ENCODE measurements around the gene NUP160. TPM values are rescaled to one million over a fixed set of nuclear protein-coding genes. Genes with fewer than 3 reads are reported as not detected.
"Not testable (repeated sequence)": the region's sequence is repeated elsewhere in the genome, so short reads cannot be mapped to it uniquely, and the experiment has no call there.

NUP160 gene
- total RNA-seq, 4 donors from 2014 or later, result 36.5 to 53.6 (median 39.7) TPM

- TF ChIP-seq POLR2A (IDR thresholded peaks at IDR 0.05) (no peak), CTCF (IDR thresholded peaks at IDR 0.05) (no peak)
- intact Hi-C loops (cut with DNase I), result no loop called here
- Histone ChIP-seq H3K9me3 (no peaks in the 10 kb centered on the region), H3K27me3 (no peaks in the 10 kb centered on the region), H3K4me3 (replicated peaks in 1 of 3) (no peak overlapping the region), H3K36me3 (no peaks in the 10 kb centered on the region), H3K27ac (no peak overlapping the region), H3K4me1 (no peaks in the 10 kb centered on the region)
- no peak for DNase-seq
- WGBS, 2 donors, result 88 to 89% methylated on average over 10 of the region's 10 CpGs
Observed at GRCh38 chr11:47879259-47880158, 31.4 kb upstream of the NUP160 start.

GRCh38 chr11:47875858-47876257 lies 27.7 kb upstream of the NUP160 start:
- 90 to 91% methylated on average over 10 of the region's 10 CpGs for WGBS, 2 donors
- H3K4me1 ChIP-seq; H3K27ac ChIP-seq; H3K27me3 ChIP-seq; H3K4me3 ChIP-seq (replicated peaks in 1 of 3); H3K36me3 ChIP-seq; DNase-seq; H3K9me3 ChIP-seq; intact Hi-C loops (cut with DNase I): not testable (repeated sequence)

GRCh38 chr11:47870404-47870803 lies 22.3 kb upstream of the NUP160 start:
- Histone ChIP-seq H3K4me1 (no peaks in the 10 kb centered on the region), H3K27ac (no peak overlapping the region), H3K27me3 (no peaks in the 10 kb centered on the region), H3K9me3 (no peaks in the 10 kb centered on the region), H3K4me3 (replicated peaks in 1 of 3) (no peak overlapping the region), H3K36me3 (no peaks in the 10 kb centered on the region)
- WGBS, 2 donors, result 68 to 89% methylated on average over 2 of the region's 2 CpGs
- DNase-seq, result no peak
- no peak for TF ChIP-seq POLR2A (IDR thresholded peaks at IDR 0.05)
- no peak for TF ChIP-seq CTCF (IDR thresholded peaks at IDR 0.05)
- intact Hi-C loops (cut with DNase I), result no loop called here

- Histone ChIP-seq H3K9me3 (no peaks in the 10 kb centered on the region), H3K27me3 (no peaks in the 10 kb centered on the region), H3K4me1 (no peaks in the 10 kb centered on the region), H3K36me3 (no peaks in the 10 kb centered on the region), H3K27ac (no peak overlapping the region), H3K4me3 (replicated peaks in 1 of 3) (no peak overlapping the region)
- 80 to 81% methylated on average over 2 of the region's 2 CpGs for WGBS, 2 donors
- no peak for DNase-seq
- no peak for TF ChIP-seq CTCF (IDR thresholded peaks at IDR 0.05)
- intact Hi-C loops (cut with DNase I), result no loop called here
Observed at GRCh38 chr11:47869544-47870393, 21.6 kb upstream of the NUP160 start.

GRCh38 chr11:47867823-47868222 lies 19.7 kb upstream of the NUP160 start:
- Histone ChIP-seq H3K27ac (no peak overlapping the region), H3K9me3 (no peaks in the 10 kb centered on the region), H3K4me3 (replicated peaks in 1 of 3) (no peak overlapping the region), H3K36me3 (no peaks in the 10 kb centered on the region), H3K4me1 (no peaks in the 10 kb centered on the region), H3K27me3 (no peaks in the 10 kb centered on the region)
- WGBS, 2 donors, result 91 to 96% methylated on average over 3 of the region's 3 CpGs
- TF ChIP-seq CTCF (IDR thresholded peaks at IDR 0.05) (no peak), POLR2A (IDR thresholded peaks at IDR 0.05) (no peak)
- intact Hi-C loops (cut with DNase I), result no loop called here
- DNase-seq, result no peak

- intact Hi-C loops (cut with DNase I); DNase-seq; H3K4me1 ChIP-seq; H3K27me3 ChIP-seq; H3K9me3 ChIP-seq; H3K27ac ChIP-seq; H3K4me3 ChIP-seq (replicated peaks in 1 of 3); H3K36me3 ChIP-seq: not testable (repeated sequence)
- 60 to 72% methylated on average over 6 of the region's 6 CpGs for WGBS, 2 donors
Observed at GRCh38 chr11:47866892-47867291, 18.7 kb upstream of the NUP160 start.

All from thyroid gland (tissue), 4 donors.